Mucosa of stomach (tissue), 1 donor: ENCODE results near the gene PDIK1L.

Experiments used
- H3K27me3 ChIP-seq: one replicate; pipeline ENCODE4 v1.7.0; 2013; ENCODE audit warnings: mild to moderate bottlenecking, low read length; ENCODE audit not compliant: control insufficient read depth, insufficient read depth
- H3K36me3 ChIP-seq: one replicate; pipeline ENCODE4 v1.7.0; 2013; ENCODE audit warnings: low read length; ENCODE audit not compliant: control insufficient read depth, insufficient read depth
- H3K4me1 ChIP-seq: one replicate; pipeline ENCODE4 v1.7.0; 2013; ENCODE audit warnings: mild to moderate bottlenecking, low read length; ENCODE audit not compliant: control insufficient read depth, insufficient read depth
- H3K4me3 ChIP-seq: one replicate; pipeline ENCODE4 v1.7.0; 2013; ENCODE audit warnings: low read length
- H3K9ac ChIP-seq: one replicate; pipeline ENCODE4 v1.7.0; 2013; ENCODE audit warnings: mild to moderate bottlenecking, low read length, moderate library complexity
- H3K9me3 ChIP-seq: one replicate; pipeline ENCODE4 v1.7.0; 2013; ENCODE audit warnings: mild to moderate bottlenecking, low read length, moderate library complexity; ENCODE audit not compliant: control insufficient read depth
- donor health status: Pancreatic carcinoma.

PDIK1L gene

GRCh38 chr1:26126321-26127084, 14.9 kb downstream of the PDIK1L start:
- Histone ChIP-seq H3K9me3 (no peaks in the 10 kb centered on the region), H3K27me3 (no peaks in the 10 kb centered on the region), H3K36me3 (no peaks in the 10 kb centered on the region), H3K4me1 (peaks cover 49% of the 10 kb centered on the region), H3K9ac (peak overlapping the region; percentile 73), H3K4me3 (no peak overlapping the region)

- Histone ChIP-seq H3K4me3 (peak overlapping the region; percentile 26), H3K4me1 (peaks cover 42% of the 10 kb centered on the region), H3K9ac (peak overlapping the region; percentile 73), H3K9me3 (no peaks in the 10 kb centered on the region), H3K36me3 (no peaks in the 10 kb centered on the region), H3K27me3 (no peaks in the 10 kb centered on the region)
Observed at GRCh38 chr1:26127235-26128163, 15.9 kb downstream of the PDIK1L start.

GRCh38 chr1:26129778-26130177, 18.2 kb downstream of the PDIK1L start:
- Histone ChIP-seq H3K27me3 (no peaks in the 10 kb centered on the region), H3K9me3 (no peaks in the 10 kb centered on the region), H3K9ac (no peak overlapping the region), H3K4me3 (no peak overlapping the region), H3K4me1 (peaks cover 29% of the 10 kb centered on the region), H3K36me3 (no peaks in the 10 kb centered on the region)

GRCh38 chr1:26130695-26131094, 19.1 kb downstream of the PDIK1L start:
- Histone ChIP-seq H3K9me3 (no peaks in the 10 kb centered on the region), H3K4me1 (peaks cover 25% of the 10 kb centered on the region), H3K9ac (no peak overlapping the region), H3K4me3 (no peak overlapping the region), H3K27me3 (no peaks in the 10 kb centered on the region), H3K36me3 (no peaks in the 10 kb centered on the region)

GRCh38 chr1:26132128-26132833, 20.7 kb downstream of the PDIK1L start:
- Histone ChIP-seq H3K4me1 (peaks cover 19% of the 10 kb centered on the region), H3K9me3 (no peaks in the 10 kb centered on the region), H3K4me3 (no peak overlapping the region), H3K36me3 (no peaks in the 10 kb centered on the region), H3K27me3 (no peaks in the 10 kb centered on the region), H3K9ac (no peak overlapping the region)

- Histone ChIP-seq H3K36me3 (no peaks in the 10 kb centered on the region), H3K27me3 (no peaks in the 10 kb centered on the region), H3K9ac (no peak overlapping the region), H3K4me3 (no peak overlapping the region), H3K4me1 (peaks cover 15% of the 10 kb centered on the region), H3K9me3 (no peaks in the 10 kb centered on the region)
Observed at GRCh38 chr1:26132834-26133167, 21.2 kb downstream of the PDIK1L start.

- Histone ChIP-seq H3K9me3 (no peaks in the 10 kb centered on the region), H3K4me1 (no peaks in the 10 kb centered on the region), H3K36me3 (no peaks in the 10 kb centered on the region), H3K9ac (no peak overlapping the region), H3K4me3 (no peak overlapping the region), H3K27me3 (no peaks in the 10 kb centered on the region)
Observed at GRCh38 chr1:26134466-26134865, 22.8 kb downstream of the PDIK1L start.

GRCh38 chr1:26138974-26139558, 27.4 kb downstream of the PDIK1L start:
- Histone ChIP-seq H3K36me3 (no peaks in the 10 kb centered on the region), H3K9me3 (no peaks in the 10 kb centered on the region), H3K4me3 (no peak overlapping the region), H3K9ac (no peak overlapping the region), H3K4me1 (no peaks in the 10 kb centered on the region), H3K27me3 (no peaks in the 10 kb centered on the region)

GRCh38 chr1:26142159-26142558, 30.5 kb downstream of the PDIK1L start:
- Histone ChIP-seq H3K9ac (no peak overlapping the region), H3K4me3 (no peak overlapping the region), H3K36me3 (no peaks in the 10 kb centered on the region), H3K4me1 (peaks cover 6% of the 10 kb centered on the region), H3K27me3 (no peaks in the 10 kb centered on the region), H3K9me3 (no peaks in the 10 kb centered on the region)

GRCh38 chr1:26145041-26145959, 33.7 kb downstream of the PDIK1L start:
- no peak overlapping the region for H3K9ac ChIP-seq

GRCh38 chr1:26145960-26146294, 34.3 kb downstream of the PDIK1L start:
- H3K4me3 ChIP-seq: no peak overlapping the region
- no peaks in the 10 kb centered on the region for H3K36me3 ChIP-seq
- H3K4me1 ChIP-seq: peaks cover 6% of the 10 kb centered on the region
- no peaks in the 10 kb centered on the region for H3K27me3 ChIP-seq
- no peaks in the 10 kb centered on the region for H3K9me3 ChIP-seq
- H3K9ac ChIP-seq: no peak overlapping the region

More at GRCh38 chr1:26145041-26145959, 33.7 kb downstream of the PDIK1L start:
- no peaks in the 10 kb centered on the region for H3K36me3 ChIP-seq
- no peaks in the 10 kb centered on the region for H3K9me3 ChIP-seq
- peaks cover 6% of the 10 kb centered on the region for H3K4me1 ChIP-seq
- H3K4me3 ChIP-seq: no peak overlapping the region
- no peaks in the 10 kb centered on the region for H3K27me3 ChIP-seq
